HG02973 (cell line): Measurements from ENCODE around the gene RASL12.
"Not testable (repeated sequence)": the region's sequence is repeated elsewhere in the genome, so short reads cannot be mapped to it uniquely, and the experiment has no call there.

Experiments
- ATAC-seq: cut with Tn5 transposase; IDR thresholded peaks from one replicate; pipeline ENCODE4 v1.9.1; 2021; ENCODE audit warnings: moderate library complexity; ENCODE audit not compliant: unreplicated experiment

The RASL12 gene

GRCh38 chr15:65032801-65033537 is 34.8 kb downstream of the RASL12 start:
- no peak for ATAC-seq

GRCh38 chr15:65029736-65030208 is 38.0 kb downstream of the RASL12 start:
- no peak for ATAC-seq

GRCh38 chr15:65028921-65029735 is 38.7 kb downstream of the RASL12 start, which contains the start of gene MTFMT:
TSS of gene MTFMT (minus strand) at chr15:65029639. CDS start at chr15:65029613, 26 bp downstream.
- ATAC-seq = peak; percentile 68

- ATAC-seq = no peak
These were observed 39.5 kb downstream of the RASL12 start for GRCh38 chr15:65028338-65028737.

GRCh38 chr15:65027593-65027992 is 40.2 kb downstream of the RASL12 start:
- no peak for ATAC-seq

GRCh38 chr15:65026756-65027155 is 41.0 kb downstream of the RASL12 start:
- no peak for ATAC-seq

GRCh38 chr15:65021488-65021887 is 46.3 kb downstream of the RASL12 start:
- no peak for ATAC-seq

- no peak for ATAC-seq
These were observed 47.4 kb downstream of the RASL12 start for GRCh38 chr15:65020419-65020818.

GRCh38 chr15:65011198-65011597 is 56.6 kb downstream of the RASL12 start:
- ATAC-seq = not testable (repeated sequence)

- no peak for ATAC-seq
These were observed 58.8 kb downstream of the RASL12 start for GRCh38 chr15:65008983-65009382.

GRCh38 chr15:65006876-65007275 is 60.9 kb downstream of the RASL12 start:
- ATAC-seq = no peak

- ATAC-seq = no peak
These were observed 62.8 kb downstream of the RASL12 start for GRCh38 chr15:65004993-65005392.
